Measurements from ENCODE around the gene BMP3. TPM values are rescaled to one million over a fixed set of nuclear protein-coding genes. Genes with fewer than 3 reads are reported as not detected.

BMP3 gene
- total and polyA plus RNA-seq, 4 donors, result 2.9 to 23.5 (median 8.3) TPM

GRCh38 chr4:81021142-81021944, 9.2 kb upstream of the BMP3 start:
- no peak overlapping the region for H3K4me3 ChIP-seq (ENCODE audit: low read depth, low read length)
- no peaks in the 10 kb centered on the region for H3K27me3 ChIP-seq (ENCODE audit: control insufficient read depth, insufficient read depth, low read length)
- no peaks in the 10 kb centered on the region for H3K36me3 ChIP-seq (ENCODE audit: control insufficient read depth, insufficient read depth, low read length)
- no peak overlapping the region for H3K27ac ChIP-seq (ENCODE audit: low read depth, low read length)
- H3K4me1 ChIP-seq (ENCODE audit: control insufficient read depth, insufficient read depth, low read length), result no peaks in the 10 kb centered on the region
- no peak for DNase-seq (ENCODE audit: low read depth in 4 of 6, low spot score in 6 of 6)
- no peaks in the 10 kb centered on the region for H3K9me3 ChIP-seq (ENCODE audit: control insufficient read depth, insufficient read depth, low read length)
- no CpG with 5 or more reads among the region's 5 CpGs for WGBS (ENCODE audit: insufficient coverage)

GRCh38 chr4:81021981-81022380, 8.5 kb upstream of the BMP3 start:
- H3K36me3 ChIP-seq (ENCODE audit: control insufficient read depth, insufficient read depth, low read length), result no peaks in the 10 kb centered on the region
- H3K9me3 ChIP-seq (ENCODE audit: control insufficient read depth, insufficient read depth, low read length), result no peaks in the 10 kb centered on the region
- WGBS (ENCODE audit: insufficient coverage), result 80% methylated on average over 1 of the region's 1 CpG

GRCh38 chr4:81023484-81023883, 7.0 kb upstream of the BMP3 start:
- Histone ChIP-seq H3K36me3 (ENCODE audit: control insufficient read depth, insufficient read depth, low read length) (no peaks in the 10 kb centered on the region), H3K27me3 (ENCODE audit: control insufficient read depth, insufficient read depth, low read length) (peaks cover 5% of the 10 kb centered on the region)

More at GRCh38 chr4:81021981-81022380, 8.5 kb upstream of the BMP3 start:
- Histone ChIP-seq H3K4me1 (ENCODE audit: control insufficient read depth, insufficient read depth, low read length) (no peaks in the 10 kb centered on the region), H3K4me3 (ENCODE audit: low read depth, low read length) (no peak overlapping the region), H3K27me3 (ENCODE audit: control insufficient read depth, insufficient read depth, low read length) (no peaks in the 10 kb centered on the region), H3K27ac (ENCODE audit: low read depth, low read length) (no peak overlapping the region)
- DNase-seq (ENCODE audit: low read depth in 4 of 6, low spot score in 6 of 6), result no peak

GRCh38 chr4:81030981-81031791, 678 bp downstream of the BMP3 start:
- H3K9me3 ChIP-seq (ENCODE audit: control insufficient read depth, insufficient read depth, low read length), result no peaks in the 10 kb centered on the region
- peak in 3 of 6 donors; percentile 22 to 60 (median 51) for DNase-seq (ENCODE audit: low read depth in 4 of 6, low spot score in 6 of 6)
- H3K27ac ChIP-seq (ENCODE audit: low read depth, low read length), result peak overlapping the region; percentile 25
- H3K27me3 ChIP-seq (ENCODE audit: control insufficient read depth, insufficient read depth, low read length), result peaks cover 34% of the 10 kb centered on the region
- WGBS (ENCODE audit: insufficient coverage), result under 1% methylated on average over 71 of the region's 77 CpGs
- no peaks in the 10 kb centered on the region for H3K36me3 ChIP-seq (ENCODE audit: control insufficient read depth, insufficient read depth, low read length)
- peaks cover 19% of the 10 kb centered on the region for H3K4me1 ChIP-seq (ENCODE audit: control insufficient read depth, insufficient read depth, low read length)
- H3K4me3 ChIP-seq (ENCODE audit: low read depth, low read length), result peak overlapping the region; percentile 55

More at GRCh38 chr4:81023484-81023883, 7.0 kb upstream of the BMP3 start:
- Histone ChIP-seq H3K27ac (ENCODE audit: low read depth, low read length) (no peak overlapping the region), H3K4me1 (ENCODE audit: control insufficient read depth, insufficient read depth, low read length) (no peaks in the 10 kb centered on the region), H3K9me3 (ENCODE audit: control insufficient read depth, insufficient read depth, low read length) (no peaks in the 10 kb centered on the region), H3K4me3 (ENCODE audit: low read depth, low read length) (no peak overlapping the region)
- DNase-seq (ENCODE audit: low read depth in 4 of 6, low spot score in 6 of 6), result no peak

GRCh38 chr4:81031796-81032551, 1.5 kb downstream of the BMP3 start:
- DNase-seq (ENCODE audit: low read depth in 4 of 6, low spot score in 6 of 6), result peak in 2 of 6 donors; percentile 36 to 49
- no peaks in the 10 kb centered on the region for H3K9me3 ChIP-seq (ENCODE audit: control insufficient read depth, insufficient read depth, low read length)
- no peak overlapping the region for H3K27ac ChIP-seq (ENCODE audit: low read depth, low read length)
- H3K4me3 ChIP-seq (ENCODE audit: low read depth, low read length), result peak overlapping the region; percentile 55
- peaks cover 19% of the 10 kb centered on the region for H3K4me1 ChIP-seq (ENCODE audit: control insufficient read depth, insufficient read depth, low read length)
- H3K27me3 ChIP-seq (ENCODE audit: control insufficient read depth, insufficient read depth, low read length), result peaks cover 34% of the 10 kb centered on the region
- H3K36me3 ChIP-seq (ENCODE audit: control insufficient read depth, insufficient read depth, low read length), result no peaks in the 10 kb centered on the region
- WGBS (ENCODE audit: insufficient coverage), result 8% methylated on average over 5 of the region's 15 CpGs

GRCh38 chr4:81032771-81033684, 2.5 kb downstream of the BMP3 start:
- WGBS (ENCODE audit: insufficient coverage), result no CpG with 5 or more reads among the region's 4 CpGs
- no peaks in the 10 kb centered on the region for H3K9me3 ChIP-seq (ENCODE audit: control insufficient read depth, insufficient read depth, low read length)
- H3K4me1 ChIP-seq (ENCODE audit: control insufficient read depth, insufficient read depth, low read length), result peaks cover 19% of the 10 kb centered on the region
- H3K27ac ChIP-seq (ENCODE audit: low read depth, low read length), result no peak overlapping the region
- peaks cover 31% of the 10 kb centered on the region for H3K27me3 ChIP-seq (ENCODE audit: control insufficient read depth, insufficient read depth, low read length)
- H3K36me3 ChIP-seq (ENCODE audit: control insufficient read depth, insufficient read depth, low read length), result no peaks in the 10 kb centered on the region
- peak overlapping the region; percentile 55 for H3K4me3 ChIP-seq (ENCODE audit: low read depth, low read length)
- peak in 2 of 6 donors; percentile 4 to 52 for DNase-seq (ENCODE audit: low read depth in 4 of 6, low spot score in 6 of 6)

- Histone ChIP-seq H3K9me3 (ENCODE audit: control insufficient read depth, insufficient read depth, low read length) (no peaks in the 10 kb centered on the region), H3K36me3 (ENCODE audit: control insufficient read depth, insufficient read depth, low read length) (no peaks in the 10 kb centered on the region), H3K4me3 (ENCODE audit: low read depth, low read length) (no peak overlapping the region), H3K27ac (ENCODE audit: low read depth, low read length) (no peak overlapping the region), H3K27me3 (ENCODE audit: control insufficient read depth, insufficient read depth, low read length) (no peaks in the 10 kb centered on the region), H3K4me1 (ENCODE audit: control insufficient read depth, insufficient read depth, low read length) (no peaks in the 10 kb centered on the region)
- WGBS (ENCODE audit: insufficient coverage), result 100% methylated on average over 1 of the region's 1 CpG
- DNase-seq (ENCODE audit: low read depth in 4 of 6, low spot score in 6 of 6), result no peak
Observed at GRCh38 chr4:81038636-81039350, 8.3 kb downstream of the BMP3 start.

GRCh38 chr4:81039351-81039972, 9.0 kb downstream of the BMP3 start:
- no peak overlapping the region for H3K27ac ChIP-seq (ENCODE audit: low read depth, low read length)
- no peaks in the 10 kb centered on the region for H3K36me3 ChIP-seq (ENCODE audit: control insufficient read depth, insufficient read depth, low read length)
- no peak overlapping the region for H3K4me3 ChIP-seq (ENCODE audit: low read depth, low read length)
- no peak for DNase-seq (ENCODE audit: low read depth in 4 of 6, low spot score in 6 of 6)
- H3K4me1 ChIP-seq (ENCODE audit: control insufficient read depth, insufficient read depth, low read length), result no peaks in the 10 kb centered on the region
- H3K9me3 ChIP-seq (ENCODE audit: control insufficient read depth, insufficient read depth, low read length), result no peaks in the 10 kb centered on the region
- no peaks in the 10 kb centered on the region for H3K27me3 ChIP-seq (ENCODE audit: control insufficient read depth, insufficient read depth, low read length)
- WGBS (ENCODE audit: insufficient coverage), result 14% methylated on average over 1 of the region's 4 CpGs
